Progenitor cell of endocrine pancreas (in vitro differentiated cells): ENCODE measurements around the gene FGFBP3. TPM values are rescaled to one million over a fixed set of nuclear protein-coding genes. Genes with fewer than 3 reads are reported as not detected.
A peak's percentile ranks its signal among the peaks of the same experiment; 100 is the strongest.

Experiments used
- DNase-seq: peaks from one replicate; pipeline ENCODE4 v3.0.0; 2021; ENCODE audit warnings: low spot score; ENCODE audit not compliant: unreplicated experiment
- H3K27ac Mint-ChIP-seq: 2 replicates; pipeline ENCODE4 v1.8.0; 2021; ENCODE audit warnings: mild to moderate bottlenecking, moderate library complexity, mixed read lengths
- H3K27me3 Mint-ChIP-seq: 2 replicates; pipeline ENCODE4 v1.8.0; 2021; ENCODE audit warnings: mixed read lengths
- H3K36me3 Mint-ChIP-seq: 2 replicates; pipeline ENCODE4 v1.8.0; 2022; ENCODE audit warnings: mixed read lengths; ENCODE audit not compliant: insufficient read depth
- H3K4me1 Mint-ChIP-seq: 2 replicates; pipeline ENCODE4 v1.8.0; 2021; ENCODE audit warnings: low read depth, mixed read lengths
- H3K4me3 Mint-ChIP-seq: 2 replicates; pipeline ENCODE4 v1.8.0; 2021; ENCODE audit warnings: low read depth, mild to moderate bottlenecking, moderate library complexity, mixed read lengths
- H3K9me3 Mint-ChIP-seq: 2 replicates; pipeline ENCODE4 v1.8.0; 2021; ENCODE audit warnings: low read depth, mixed read lengths
- CTCF ChIP-seq: fragments of 200-600 bp; sonication (generic); IDR thresholded peaks from one replicate; pipeline ENCODE4 v1.5.0; 2021; ENCODE audit warnings: antibody characterized with exemption, mild to moderate bottlenecking; ENCODE audit not compliant: unreplicated experiment
- long read RNA-seq: library from polyadenylated mRNA; unstranded; transcript quantifications from one replicate; pipeline ENCODE4 v2.0.0, GENCODE V29; 2020
- total RNA-seq: library from RNA; stranded (reverse); gene quantifications from 2 replicates; pipeline ENCODE4 v1.2.1, GENCODE V29; 2021

Gene FGFBP3
- total RNA-seq, result 5.9 and 6.2 TPM in 2 replicates
- long read RNA-seq, partial matches to known transcripts, result 0 of 1 reads
- long read RNA-seq, other reads (novel, unspliced or antisense), result 1 of 1 reads

GRCh38 chr10:91909117-91909677 is at the start of gene FGFBP3:
Gene FGFBP3 (minus strand): TSS chr10:91909486. CDS start chr10:91908969, 517 bp downstream.
- H3K4me1 Mint-ChIP-seq, result peaks cover 15% of the 10 kb centered on the region

GRCh38 chr10:91957091-91957490 is 47.8 kb upstream of the FGFBP3 start:
- Mint-ChIP-seq H3K4me1 (no peaks in the 10 kb centered on the region), H3K9me3 (no peaks in the 10 kb centered on the region), H3K36me3 (peaks cover 31% of the 10 kb centered on the region), H3K27me3 (no peaks in the 10 kb centered on the region), H3K27ac (no peak overlapping the region), H3K4me3 (no peak overlapping the region)
- no peak for DNase-seq
- TF ChIP-seq CTCF, result no peak

More at GRCh38 chr10:91909117-91909677, at the start of gene FGFBP3:
- H3K4me3 Mint-ChIP-seq, result peak within 1 kb of the TSS; percentile 86
- DNase-seq, result peak; percentile 11
- H3K27me3 Mint-ChIP-seq, result peaks cover 7% of the 10 kb centered on the region
- H3K36me3 Mint-ChIP-seq, result peaks cover 4% of the 10 kb centered on the region
- peak within 1 kb of the TSS; percentile 39 for H3K27ac Mint-ChIP-seq
- TF ChIP-seq CTCF, result no peak
- no peaks in the 10 kb centered on the region for H3K9me3 Mint-ChIP-seq

GRCh38 chr10:91955114-91955513 is 45.8 kb upstream of the FGFBP3 start:
- H3K4me3 Mint-ChIP-seq, result no peak overlapping the region
- no peak for TF ChIP-seq CTCF
- H3K27me3 Mint-ChIP-seq, result no peaks in the 10 kb centered on the region
- no peaks in the 10 kb centered on the region for H3K9me3 Mint-ChIP-seq
- H3K36me3 Mint-ChIP-seq, result peaks cover 30% of the 10 kb centered on the region
- no peak for DNase-seq
- H3K27ac Mint-ChIP-seq, result no peak overlapping the region
- no peaks in the 10 kb centered on the region for H3K4me1 Mint-ChIP-seq

GRCh38 chr10:91953600-91954160 is 44.4 kb upstream of the FGFBP3 start:
- H3K4me3 Mint-ChIP-seq, result no peak overlapping the region
- H3K27ac Mint-ChIP-seq, result peak overlapping the region; percentile 33
- H3K27me3 Mint-ChIP-seq, result no peaks in the 10 kb centered on the region
- no peak for TF ChIP-seq CTCF
- H3K4me1 Mint-ChIP-seq, result no peaks in the 10 kb centered on the region
- no peaks in the 10 kb centered on the region for H3K9me3 Mint-ChIP-seq
- DNase-seq, result no peak
- H3K36me3 Mint-ChIP-seq, result peaks cover 23% of the 10 kb centered on the region

- Mint-ChIP-seq H3K4me1 (no peaks in the 10 kb centered on the region), H3K9me3 (no peaks in the 10 kb centered on the region), H3K4me3 (no peak overlapping the region), H3K27ac (no peak overlapping the region), H3K27me3 (no peaks in the 10 kb centered on the region), H3K36me3 (peaks cover 10% of the 10 kb centered on the region)
- no peak for DNase-seq
- no peak for TF ChIP-seq CTCF
These were observed 35.8 kb upstream of the FGFBP3 start for GRCh38 chr10:91944880-91945630.
